ENCODE data around the gene ZNF473.
A peak's percentile ranks its signal among the peaks of the same experiment; 100 is the strongest.

Gene ZNF473

DNA sequence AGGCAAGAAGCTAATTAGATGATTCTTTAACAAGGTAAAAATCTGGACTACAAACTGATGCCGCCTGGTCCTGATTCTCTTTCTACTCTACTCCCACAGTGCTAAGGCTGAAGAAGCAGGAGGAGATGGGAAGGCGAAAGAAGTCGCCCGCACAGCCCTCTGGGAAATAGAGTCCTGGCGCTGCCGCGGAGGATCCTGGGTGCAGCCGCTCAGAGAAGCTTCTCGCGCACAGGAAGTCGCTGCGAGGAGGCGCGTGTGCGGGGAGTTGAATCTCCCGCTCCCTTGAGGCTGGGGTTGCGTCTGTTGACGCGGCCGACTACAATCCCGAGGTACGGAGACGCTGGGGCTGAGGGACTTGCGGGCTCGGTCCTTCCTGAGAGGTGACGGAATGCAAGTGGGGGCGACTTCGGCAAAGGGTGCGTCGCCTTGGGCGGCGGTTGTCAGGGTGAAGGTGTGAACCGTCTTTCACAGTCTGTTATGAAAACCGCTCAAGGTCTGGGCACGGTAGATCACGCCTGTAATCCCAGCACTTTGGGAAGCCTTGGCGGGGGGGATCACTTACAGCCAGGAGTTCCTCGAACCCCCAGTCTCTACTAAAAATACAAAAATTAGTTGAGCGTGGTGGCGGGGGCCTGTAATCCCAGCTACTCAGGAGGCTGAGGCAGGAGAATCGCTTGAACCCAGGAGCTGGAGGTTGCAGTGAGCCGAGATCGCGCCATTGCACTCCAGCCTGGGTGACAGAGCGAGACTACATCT lies at the start of gene ZNF473:
Gene ZNF473 (plus strand): TSS at position 212 of the 756 bp plus-strand sequence. CDS start 5,078 bp downstream, outside the sequence.
- DNase-seq, result peak; percentile 98

GRCh38 chr19:49976496-49976895 lies 49.3 kb upstream of the ZNF473 start:
- no peak for DNase-seq

- DNase-seq, result no peak
Measured at GRCh38 chr19:49977076-49977475, 48.7 kb upstream of the ZNF473 start.

GRCh38 chr19:49977881-49978280 lies 47.9 kb upstream of the ZNF473 start:
- DNase-seq, result no peak

DNA sequence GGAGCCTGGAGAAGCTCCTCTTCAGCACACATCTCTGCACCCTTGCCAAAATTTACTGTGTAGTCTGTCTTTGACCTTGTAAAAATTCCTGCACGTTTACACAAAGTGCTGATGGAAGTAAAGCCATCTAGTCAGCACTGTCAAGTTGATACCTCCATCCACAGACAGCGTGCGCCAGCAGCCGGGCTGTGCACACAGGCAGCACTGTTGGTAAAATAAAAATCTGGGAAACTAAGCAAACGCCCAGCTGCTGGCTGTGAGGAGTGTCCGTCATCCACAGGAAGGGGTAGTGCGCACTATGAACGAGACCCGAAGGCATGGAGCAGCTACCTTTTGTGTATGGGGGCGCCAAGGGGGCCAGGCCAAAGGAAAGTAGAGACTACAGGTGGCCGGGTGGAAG lies 47.5 kb upstream of the ZNF473 start:
- DNase-seq, result no peak

- no peak for DNase-seq
Measured at GRCh38 chr19:49981603-49982593, 43.9 kb upstream of the ZNF473 start.

- DNase-seq, result peak; percentile 16
Measured at GRCh38 chr19:49983645-49984229, 42.1 kb upstream of the ZNF473 start.

DNA sequence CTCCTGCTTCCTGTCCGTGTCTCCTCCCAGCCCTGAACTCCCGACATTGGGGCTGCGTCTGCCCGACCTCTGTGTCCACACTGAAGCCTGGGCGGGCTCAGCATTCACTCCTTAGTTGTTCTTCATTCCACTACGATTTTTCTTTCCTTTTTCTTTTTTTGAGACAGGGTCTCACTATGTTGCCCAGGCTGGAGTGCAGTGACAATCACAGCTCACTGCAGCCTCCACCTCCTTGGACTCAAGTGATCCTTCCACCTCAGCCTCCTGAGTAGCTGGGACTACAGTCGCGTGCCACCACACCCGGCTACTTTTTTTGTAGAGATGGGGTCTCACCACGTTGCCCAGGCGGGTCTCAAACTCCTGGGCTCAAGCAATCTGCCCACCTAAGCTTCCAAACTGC lies 41.3 kb upstream of the ZNF473 start:
- DNase-seq, result no peak

DNA sequence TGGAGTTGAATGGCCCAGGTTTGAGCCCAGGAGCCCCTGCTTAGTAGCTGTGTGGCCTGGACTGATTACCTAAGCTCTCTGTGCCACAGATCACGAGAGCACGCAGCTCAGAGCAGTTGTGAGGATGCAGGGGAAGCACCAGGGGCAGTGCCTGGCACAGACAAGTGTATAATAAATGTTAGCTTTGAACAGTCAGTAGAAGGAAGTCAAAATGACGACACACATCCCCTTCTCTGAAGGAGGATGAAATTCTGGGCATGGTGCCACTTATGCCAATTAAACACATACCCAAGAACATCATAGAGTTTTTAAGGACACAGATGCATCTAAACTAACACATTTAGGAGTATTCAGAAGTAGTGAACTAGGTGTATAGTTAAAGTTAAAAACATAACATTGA lies 39.9 kb upstream of the ZNF473 start:
- no peak for DNase-seq

GRCh38 chr19:49986354-49986753 lies 39.5 kb upstream of the ZNF473 start:
- no peak for DNase-seq

DNA sequence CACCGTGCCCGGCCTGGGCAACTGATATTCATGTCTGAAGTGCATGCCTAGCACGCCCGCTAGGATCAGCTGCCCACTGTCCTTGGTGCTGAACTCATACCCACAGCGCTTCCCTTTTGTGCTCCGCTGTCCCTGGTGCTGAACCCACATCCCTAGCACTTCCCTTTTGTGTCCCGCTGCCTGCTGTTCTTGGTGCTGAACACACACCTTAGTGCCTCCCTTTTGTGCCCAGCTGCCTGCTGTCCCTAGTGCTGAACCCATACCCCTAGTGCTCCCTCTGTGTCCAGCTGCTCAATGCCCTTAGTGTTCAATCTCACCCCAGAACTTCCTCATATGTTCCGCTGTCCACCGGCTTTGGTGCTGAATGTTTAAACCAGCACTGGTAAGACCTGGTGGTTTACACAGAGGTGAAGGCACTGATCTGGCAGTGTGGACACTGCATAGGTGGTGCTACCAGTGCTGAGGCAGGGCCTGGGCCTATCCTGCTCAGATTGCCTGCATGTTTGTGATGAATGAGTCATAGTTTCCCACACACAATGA lies 38.6 kb upstream of the ZNF473 start:
- no peak for DNase-seq

- DNase-seq, result no peak
Measured at GRCh38 chr19:49988007-49988406, 37.8 kb upstream of the ZNF473 start.

DNA sequence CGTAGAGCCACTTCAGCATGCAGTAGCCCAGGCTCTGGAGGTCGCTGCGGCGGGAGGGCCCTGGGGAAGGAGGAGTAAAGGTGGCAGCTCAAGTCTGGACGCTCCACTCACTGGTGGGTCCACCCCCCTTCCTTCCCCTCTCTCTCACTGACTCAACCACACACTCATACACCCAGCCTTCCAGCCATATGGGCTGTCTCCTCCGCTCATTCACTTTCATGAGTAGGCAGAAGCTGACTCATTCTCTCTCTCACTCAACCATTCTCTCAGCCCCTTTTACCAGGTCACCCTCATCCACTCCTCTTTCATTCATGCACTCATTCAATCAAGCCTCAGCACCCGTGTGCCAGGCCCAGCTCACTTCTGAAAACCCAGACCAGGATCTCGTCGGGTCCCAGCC lies 37.4 kb upstream of the ZNF473 start:
- DNase-seq, result no peak

DNA sequence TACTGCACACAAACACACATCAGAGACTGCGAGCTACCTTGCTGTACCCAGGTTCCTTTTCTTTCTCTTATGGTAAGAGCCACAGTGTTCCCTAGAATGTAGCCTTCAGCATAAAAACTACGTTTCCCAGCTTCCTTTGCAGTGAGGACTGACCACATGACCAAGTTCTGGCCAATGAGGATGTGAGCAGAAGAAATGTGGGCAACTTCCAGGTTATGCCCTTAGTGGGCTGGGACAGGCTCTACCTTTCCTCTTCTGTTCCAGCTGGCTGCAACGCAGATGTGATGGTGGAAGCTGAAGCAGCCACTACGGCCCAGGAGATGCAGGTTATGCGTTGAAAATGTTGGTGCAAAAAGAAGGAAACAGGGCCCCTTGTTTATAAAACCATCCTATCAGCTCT lies 28.1 kb upstream of the ZNF473 start:
- peak; percentile 28 for DNase-seq

DNA sequence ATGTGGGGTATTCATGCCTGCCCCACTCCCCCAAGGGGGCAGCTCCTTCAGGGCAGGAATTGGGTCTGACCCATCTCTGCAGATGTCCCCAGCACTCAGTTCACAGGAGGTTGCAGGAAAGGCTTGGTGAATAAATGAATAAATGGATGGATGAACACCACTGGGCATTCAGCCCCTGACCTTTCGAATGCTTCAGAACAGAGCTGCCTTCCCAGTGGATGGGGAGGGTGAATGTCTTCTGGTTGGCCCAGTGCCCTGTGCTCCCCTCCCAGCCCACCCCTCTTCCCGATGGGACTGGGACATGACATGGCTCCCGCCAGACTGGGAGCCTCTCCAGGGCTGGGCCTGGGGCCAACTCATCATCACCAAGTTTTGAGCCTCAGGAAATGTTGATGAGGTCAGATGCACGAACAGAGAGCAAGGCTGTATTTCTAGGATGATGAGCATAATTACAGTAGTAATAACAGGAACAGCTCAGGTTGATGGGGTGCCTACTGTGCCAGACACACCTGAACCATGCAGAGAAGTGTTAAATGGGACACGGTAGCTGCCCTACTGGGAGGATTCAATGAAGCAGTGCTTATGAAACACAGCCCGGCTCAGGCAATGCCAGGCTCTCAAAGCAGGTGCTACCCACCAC lies 26.3 kb upstream of the ZNF473 start:
- no peak for DNase-seq

- no peak for DNase-seq
Measured at GRCh38 chr19:50000038-50000840, 25.6 kb upstream of the ZNF473 start.

DNA sequence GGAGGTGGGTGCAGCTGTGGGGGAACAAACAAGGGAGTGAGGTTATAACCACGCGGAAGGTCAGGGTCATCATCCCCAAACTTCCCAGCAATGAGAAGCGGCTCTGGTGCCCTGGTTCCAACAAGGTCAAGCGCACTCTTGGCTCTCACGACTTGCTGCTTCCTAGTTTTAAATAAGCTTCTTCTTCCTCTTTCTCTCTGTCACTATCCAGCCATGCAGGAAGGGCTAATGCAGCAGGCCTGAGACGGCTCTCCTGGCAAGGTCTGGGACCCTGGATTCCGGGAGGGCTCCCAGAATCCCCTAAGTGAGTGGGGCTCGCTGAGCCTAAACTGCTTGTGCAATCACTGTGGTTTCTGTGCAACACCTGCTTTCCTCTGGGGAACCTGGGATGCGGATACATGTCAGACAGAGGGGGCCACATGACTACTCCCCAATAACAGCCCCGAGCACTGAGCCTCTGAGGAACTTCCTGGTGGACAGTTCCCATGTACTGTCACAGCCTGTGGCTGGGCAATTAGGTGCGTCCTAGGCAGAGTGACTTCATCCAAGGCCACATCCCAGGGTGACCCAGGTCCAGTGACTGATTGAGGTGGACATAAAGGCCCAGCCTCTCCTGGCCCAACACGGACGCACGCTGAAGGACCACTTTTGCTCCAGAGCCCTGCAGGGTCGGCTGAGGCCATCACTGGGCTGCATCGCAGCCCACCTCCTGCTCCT lies 24.8 kb upstream of the ZNF473 start:
- DNase-seq, result no peak

GRCh38 chr19:50001775-50002174 lies 24.0 kb upstream of the ZNF473 start:
- no peak for DNase-seq

DNA sequence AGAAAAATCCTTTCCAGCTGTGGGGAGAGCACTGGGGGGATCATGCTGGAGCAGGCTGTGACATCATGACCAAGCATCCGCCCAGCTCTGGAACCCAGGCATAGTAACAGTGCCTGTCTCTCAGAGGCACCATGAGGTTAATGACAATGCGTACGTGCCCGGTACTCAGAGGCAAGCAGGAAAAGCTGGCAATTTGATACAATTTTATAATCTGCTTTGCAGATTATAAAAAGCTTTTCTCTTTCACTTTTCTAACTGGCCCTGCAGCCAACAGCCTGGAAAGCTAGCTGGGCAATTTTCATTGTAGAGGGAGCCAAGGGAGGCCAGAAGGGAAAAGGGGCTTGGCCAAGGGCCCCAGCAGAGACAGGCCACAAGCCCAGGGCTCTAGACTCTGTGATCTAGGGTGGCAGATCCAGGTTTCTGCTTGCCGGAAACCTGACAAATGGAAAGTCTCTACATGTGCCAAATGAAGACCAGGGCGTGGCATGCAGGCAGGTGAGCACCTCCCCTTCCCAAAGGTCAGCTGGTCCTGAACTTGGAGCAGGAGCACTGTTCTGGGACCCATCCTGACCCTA lies 23.3 kb upstream of the ZNF473 start:
- DNase-seq, result no peak

GRCh38 chr19:50003254-50003788 lies 22.5 kb upstream of the ZNF473 start:
- no peak for DNase-seq

Measured in NCI-H526 treated with DMSO at 0.1 percent for 48 hours (cell line).